ENCODE data around the gene KATNAL1.

The KATNAL1 gene

DNA sequence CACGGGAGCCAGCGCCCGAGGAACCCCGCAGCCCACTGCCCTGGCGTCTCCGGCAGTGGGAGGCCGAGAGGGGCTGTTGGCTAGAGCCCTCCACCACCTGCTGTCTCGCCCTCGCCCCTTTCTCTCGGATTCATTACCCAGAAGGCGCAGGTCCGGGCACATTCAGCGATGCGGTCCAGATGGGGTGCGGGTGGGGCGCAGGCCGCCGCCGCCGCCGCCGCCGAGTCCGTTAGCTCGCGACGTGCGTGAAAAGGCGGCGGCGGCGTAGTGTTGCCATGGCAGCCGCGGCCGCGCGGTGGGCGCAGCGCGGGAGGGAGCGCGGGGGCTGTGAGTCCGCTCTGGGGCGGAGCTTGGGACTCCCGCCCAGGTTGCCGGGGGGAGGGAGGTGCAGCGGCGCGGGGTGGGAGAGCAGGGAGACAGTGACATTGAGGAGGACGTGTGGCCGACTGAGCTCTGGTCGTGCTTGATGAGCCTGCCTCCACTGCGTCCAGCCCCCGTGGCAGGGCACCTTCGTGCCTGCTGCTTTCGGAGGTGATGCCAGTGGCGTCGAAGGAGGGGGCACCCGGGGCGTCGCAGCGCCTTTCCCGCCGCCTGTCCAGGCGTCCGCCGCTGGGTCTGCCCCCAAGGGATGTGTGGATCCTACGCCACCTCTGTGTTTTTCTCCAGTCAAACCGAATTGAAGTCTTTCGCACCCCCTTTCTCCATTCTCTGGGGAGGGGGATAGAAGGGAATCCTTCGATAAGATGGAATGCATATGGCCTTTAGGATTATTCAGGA, at the start of gene KATNAL1:
TSS of gene KATNAL1 (minus strand) at position 358 of the 777 bp plus-strand sequence. CDS start 23,774 bp downstream, outside the sequence.
- peak; percentile 49 to 53 for DNase-seq (ENCODE audit: low read depth in 1 of 2, low spot score in 1 of 2)

DNA sequence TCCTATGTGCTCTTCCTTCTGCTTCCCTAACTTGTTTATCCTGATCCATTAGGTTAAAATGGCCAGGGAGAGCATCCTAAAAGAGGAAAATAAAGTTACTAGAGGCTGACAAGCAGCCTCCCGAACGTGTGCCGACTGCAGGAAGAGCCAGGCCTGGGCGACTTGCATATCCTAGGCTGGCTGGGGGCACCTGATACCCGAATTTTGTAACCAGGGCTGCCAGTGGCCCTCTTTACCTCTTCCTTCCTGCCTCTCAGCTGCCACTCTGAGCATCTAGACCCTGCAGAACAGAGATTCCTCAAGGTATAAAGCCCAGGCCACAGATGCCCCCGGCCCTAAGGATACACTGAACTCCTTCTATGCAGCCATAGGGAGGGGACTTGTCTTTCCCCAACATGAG, 48.5 kb upstream of the KATNAL1 start:
- DNase-seq (ENCODE audit: low read depth in 1 of 2, low spot score in 1 of 2): no peak

DNA sequence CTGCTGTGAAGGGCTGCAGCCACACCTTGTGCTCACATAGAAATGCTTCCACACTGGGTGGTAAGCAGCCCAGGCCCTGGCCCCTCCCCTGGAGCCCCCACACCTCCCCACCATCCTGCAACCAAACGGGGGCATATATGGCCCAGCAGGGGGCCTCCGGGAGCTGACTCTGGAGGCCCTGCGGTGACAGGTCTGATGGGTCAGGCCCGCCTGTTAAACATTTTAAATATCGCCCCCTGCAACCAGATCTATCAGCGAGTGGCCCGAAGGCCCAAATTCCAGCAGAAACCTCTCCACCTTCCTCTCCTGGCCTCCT, 48.0 kb upstream of the KATNAL1 start:
- DNase-seq (ENCODE audit: low read depth in 1 of 2, low spot score in 1 of 2): no peak

DNA sequence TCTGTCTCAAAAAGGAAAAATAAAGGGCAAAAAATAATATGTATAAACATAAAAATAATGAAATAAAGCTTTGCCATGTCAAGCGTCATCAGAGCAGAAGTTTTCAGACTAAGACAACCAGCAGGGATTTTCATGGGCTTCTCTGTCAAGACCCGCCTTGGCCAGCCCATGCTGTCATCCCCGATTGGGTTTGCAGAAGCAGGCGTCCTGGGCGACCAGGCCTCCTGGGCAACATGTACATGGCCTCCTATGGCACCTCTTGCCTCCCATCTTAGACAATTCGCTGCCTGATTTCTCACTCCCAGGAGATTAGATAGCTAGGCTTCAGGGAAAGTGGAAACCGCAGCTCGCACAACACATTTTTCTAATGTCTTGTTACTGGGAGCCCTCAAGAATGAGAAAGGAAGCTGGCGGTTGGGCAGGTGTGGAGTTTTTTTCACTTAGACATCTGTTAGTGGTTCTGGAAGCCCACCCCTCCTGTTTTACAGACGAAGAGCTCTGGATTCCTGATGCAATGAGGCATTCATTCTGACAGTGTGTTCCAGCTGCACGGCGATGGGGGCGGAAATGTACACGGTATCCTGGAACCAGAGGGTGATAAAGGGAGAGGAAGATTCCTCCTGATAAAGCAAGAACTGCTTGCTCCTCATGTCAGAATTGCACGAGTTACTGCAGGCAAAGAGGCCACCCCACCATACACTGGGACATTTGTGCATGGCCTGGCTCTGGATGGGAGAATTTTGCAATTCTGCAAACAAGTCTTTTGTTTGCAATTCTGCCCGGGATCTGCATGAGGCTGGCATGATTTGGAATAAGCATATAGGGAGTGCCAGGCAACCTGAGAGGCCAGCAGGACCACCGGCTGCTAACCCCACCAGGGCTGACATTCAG, 47.4 kb upstream of the KATNAL1 start:
- DNase-seq (ENCODE audit: low read depth in 1 of 2, low spot score in 1 of 2): no peak

DNA sequence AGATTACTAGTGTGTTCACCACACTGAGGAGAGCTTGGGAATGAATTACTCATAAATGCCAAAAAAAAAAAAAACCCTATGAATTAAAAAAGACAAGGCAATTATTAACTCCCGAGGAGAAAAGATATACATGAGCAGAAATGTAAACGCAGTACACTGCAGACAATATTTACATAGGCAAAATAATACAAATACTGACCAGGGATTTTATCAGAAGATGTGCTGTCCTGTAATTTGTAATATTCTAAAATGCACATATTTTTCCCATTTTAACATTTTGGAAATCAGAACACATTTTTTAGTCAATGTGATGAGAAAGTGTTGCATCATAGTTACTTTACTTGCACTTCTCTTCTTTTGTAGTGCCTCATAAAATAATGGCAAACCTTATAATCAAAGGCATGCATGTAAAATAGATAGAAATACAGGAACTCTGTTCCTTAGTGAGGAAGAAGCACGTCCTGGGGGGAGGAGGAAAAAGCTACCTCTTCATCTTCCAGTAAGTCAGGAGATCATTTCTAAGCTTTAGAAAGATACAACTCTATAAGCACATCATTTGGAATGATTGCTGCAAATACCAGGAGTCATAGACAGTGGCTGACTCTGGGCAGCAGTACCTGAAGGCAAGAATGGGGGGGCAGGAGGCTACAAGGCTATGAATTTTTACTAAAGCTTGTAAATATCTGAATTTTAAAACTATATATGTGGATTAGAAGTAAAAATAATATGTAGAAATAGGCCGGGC, 46.3 kb upstream of the KATNAL1 start:
- no peak for DNase-seq (ENCODE audit: low read depth in 1 of 2, low spot score in 1 of 2)

DNA sequence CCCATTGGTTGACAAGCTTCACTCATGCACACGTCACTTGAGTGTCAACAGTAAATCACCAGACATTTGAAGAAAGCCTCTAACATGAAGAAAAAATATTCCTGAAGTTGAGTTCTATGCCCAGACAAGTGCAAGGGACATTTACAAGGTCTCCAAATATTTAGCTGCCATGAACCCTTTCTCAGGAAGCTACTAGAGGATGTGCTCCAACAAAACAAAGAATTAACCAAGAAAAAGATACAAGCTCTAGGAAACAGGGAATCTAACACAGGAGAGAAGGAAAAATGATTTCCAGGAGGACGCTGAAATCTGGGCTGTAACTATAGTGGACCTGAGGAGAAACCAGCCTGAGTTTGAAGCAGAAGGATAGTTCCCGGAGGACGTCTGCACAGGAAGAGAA, 45.7 kb upstream of the KATNAL1 start:
- no peak for DNase-seq (ENCODE audit: low read depth in 1 of 2, low spot score in 1 of 2)

DNA sequence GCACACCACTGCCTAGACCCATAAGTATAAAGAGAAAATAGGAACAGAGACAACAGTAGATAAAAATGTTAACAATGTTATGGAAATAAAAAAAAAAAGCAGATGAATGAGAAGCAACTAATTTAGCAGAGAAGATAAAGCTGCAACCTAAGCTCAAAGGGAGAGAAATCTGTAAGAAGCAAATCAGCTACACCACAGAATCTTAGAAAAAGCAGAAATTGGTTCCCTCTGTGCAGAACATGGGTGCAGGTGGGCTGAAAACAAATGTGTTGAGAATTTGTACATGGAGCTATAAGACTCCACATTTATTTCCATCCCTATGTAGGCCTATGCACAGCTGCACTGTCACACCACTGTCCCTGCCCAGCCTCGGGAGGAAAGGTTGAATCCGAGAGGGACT, 44.8 kb upstream of the KATNAL1 start:
- DNase-seq (ENCODE audit: low read depth in 1 of 2, low spot score in 1 of 2): no peak

DNA sequence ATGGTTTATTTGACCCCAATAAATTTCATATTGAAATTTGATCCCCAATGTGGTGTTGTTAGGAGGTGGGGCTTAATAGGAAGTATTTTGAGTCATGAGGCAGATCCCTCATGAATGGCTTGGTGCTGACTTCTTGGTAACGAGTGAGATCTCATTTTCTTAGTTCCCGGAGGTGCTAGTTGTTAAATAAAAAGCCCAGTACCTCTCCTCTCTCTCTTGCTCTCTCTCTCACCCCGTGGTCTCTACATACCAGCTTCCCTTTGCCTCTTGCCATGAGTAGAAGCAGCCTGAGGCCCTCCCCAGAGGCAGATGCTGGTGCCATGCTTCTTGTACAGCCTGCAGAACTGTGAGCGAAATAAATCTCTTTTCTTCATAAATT, 39.4 kb upstream of the KATNAL1 start:
- no peak for DNase-seq (ENCODE audit: low read depth in 1 of 2, low spot score in 1 of 2)

DNA sequence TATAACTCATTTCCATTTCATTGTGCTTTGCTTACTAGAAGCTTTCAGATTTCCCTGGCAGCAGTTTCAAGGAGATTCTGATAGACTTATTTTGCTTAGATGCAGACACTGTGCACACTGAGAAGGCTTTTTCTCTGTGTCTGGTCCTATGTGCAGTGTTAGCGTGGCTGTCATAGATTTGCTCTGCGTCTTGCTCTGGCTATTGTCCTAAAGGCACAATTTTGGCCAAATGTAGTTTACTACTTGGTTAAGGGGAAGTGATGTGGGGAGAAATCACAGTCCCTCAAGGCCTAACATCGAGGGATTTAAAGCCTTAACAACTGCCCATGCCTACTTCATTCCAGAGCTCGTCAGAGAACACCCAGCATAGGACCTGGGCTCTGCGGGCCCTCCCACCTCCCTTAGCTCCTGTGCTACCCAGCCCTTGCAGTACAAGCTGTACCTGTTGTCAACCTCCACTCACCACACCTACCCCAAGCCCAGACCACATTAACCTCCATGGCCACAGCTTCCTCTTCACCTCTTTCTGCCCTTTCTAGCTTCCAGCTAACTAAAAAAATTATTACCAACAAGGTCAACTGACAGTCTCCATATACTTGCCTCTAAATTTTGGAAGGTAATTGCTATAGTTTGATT, 38.9 kb upstream of the KATNAL1 start:
- peak; percentile 15 to 16 for DNase-seq (ENCODE audit: low read depth in 1 of 2, low spot score in 1 of 2)

DNA sequence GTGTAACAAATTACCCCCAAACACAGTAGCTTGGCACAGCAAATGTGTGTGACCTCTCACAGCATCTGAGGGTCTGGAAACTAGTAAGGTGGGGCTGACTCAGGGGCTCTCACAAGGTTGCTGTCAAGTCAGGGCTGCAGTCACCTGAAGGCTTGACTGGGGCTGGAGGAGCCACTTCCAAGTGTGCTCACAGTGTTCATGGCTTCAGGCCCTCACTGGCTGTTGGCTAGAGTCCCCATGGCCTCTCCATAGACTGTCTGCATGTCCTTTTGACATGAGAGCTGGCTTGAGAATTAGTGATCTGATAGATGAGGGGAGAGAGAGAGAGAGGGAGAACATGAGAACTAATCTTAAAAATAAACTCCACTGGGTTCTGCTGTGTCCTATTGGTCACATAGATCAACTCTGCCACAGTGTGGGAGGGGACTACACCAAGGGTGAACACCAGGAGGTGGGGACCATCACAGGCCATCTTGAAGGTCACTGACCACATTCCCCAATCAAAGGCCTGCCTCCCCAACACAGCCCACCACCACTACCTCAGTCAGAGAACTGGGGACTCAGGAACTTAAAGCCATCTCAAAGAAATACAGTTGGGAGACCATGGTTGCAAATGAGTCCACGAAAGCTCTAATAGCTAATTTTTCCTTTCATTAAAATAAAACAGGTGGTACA, 38.2 kb upstream of the KATNAL1 start:
- DNase-seq (ENCODE audit: low read depth in 1 of 2, low spot score in 1 of 2): no peak

DNA sequence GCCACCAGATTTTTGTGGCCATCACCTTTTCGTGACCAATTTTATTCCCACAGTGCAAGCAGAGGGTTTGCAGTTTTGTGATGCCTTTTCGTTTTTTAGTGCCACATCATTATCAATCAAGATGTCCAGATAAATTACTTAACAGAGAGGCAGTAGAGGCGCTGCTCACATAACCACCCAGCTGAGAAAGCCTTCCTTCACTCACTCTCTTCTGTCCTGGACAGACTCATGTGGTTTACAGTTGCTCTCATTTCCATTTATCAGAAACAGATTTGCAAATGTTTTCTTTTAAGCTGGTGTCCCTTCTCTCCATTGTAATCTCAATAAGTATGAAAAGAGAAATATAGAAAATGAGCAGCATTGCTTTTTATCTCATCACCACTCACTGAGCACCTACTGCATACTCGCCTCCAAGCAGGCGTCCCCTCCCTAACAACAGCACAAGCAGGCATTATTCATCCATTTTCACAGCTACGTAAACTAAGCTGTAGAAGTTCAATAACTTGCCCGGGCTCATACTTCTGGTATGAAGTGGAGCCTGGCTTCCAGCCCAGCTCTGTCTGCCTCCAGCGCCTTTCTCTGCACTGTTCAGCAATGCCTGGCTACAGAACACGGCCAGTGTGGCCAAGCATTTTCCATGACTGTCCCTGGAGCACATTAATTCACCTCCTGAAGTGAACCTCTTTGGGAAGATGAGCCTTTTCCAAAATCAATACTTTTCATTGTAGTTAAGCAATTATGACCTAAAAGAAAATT, 34.6 kb upstream of the KATNAL1 start:
- DNase-seq (ENCODE audit: low read depth in 1 of 2, low spot score in 1 of 2): no peak

DNA sequence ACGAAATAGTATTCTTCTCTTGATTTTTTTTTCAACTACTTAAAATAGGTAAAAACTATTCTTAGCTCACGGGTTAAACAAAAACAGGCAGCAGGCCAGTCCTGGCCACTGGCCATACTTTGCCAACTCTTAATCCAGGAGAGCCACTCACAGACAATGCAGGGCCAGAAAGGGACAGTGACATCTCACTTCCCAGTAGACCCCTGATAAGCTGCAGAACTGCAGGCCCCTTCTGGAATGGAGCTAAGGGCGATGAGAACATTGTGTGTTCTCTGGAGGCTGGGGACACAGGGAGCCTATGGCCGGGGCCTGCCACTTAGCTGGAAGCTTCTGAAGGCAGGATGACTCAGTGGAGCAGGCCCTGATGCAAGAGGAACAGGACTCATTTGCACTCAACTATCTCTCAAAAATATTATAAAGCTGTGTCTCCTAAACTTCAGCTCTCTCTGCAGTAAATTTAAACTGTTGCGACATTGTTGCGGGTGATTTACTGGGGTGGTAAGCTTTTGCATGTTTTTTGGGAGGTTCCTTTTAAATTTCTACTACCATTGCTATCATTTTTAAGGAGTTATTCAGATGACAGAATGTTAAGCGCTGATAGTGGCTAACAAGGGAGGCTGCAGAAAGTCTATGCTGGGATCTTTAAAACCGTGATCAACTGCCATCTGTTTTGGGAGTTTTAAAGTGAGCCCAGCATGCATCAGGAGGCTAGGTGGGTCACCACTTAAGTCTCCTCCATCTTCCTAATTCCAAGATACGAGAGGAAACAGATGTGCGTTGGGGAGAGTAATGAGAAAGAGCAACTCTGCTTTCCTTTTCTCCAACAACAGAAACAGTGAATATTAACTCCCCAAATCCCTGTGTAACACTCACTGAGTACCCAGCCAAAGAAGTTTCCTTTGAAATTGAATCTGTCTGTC, 33.2 kb upstream of the KATNAL1 start:
- no peak for DNase-seq (ENCODE audit: low read depth in 1 of 2, low spot score in 1 of 2)

DNA sequence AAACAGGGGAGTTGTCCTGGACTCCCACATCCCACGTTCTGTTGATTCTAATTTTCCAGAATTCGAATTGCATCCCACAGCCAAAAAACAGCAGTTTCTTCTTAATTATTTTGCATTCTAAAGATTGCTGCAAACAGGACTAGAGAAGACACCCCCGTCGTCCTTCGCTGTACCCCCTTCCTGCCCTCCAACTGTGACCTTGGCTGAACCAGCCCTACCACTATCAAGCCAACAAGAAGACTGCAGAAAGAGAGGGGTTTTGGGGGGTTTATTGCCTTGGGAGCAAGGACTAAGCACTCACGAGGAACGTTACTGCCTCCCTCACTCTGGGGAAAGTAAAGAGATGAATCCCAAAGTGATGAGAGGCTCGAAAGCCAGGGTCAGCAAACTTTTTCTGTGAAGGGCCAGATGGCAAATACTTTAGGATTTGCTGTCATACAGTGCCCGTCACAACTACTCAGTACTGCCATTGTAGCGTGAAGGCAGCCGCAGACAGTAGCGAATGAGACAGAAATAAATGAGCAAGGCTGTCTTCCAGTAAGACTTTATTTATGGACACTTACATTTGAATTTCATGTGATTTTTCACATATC, 32.5 kb upstream of the KATNAL1 start:
- DNase-seq (ENCODE audit: low read depth in 1 of 2, low spot score in 1 of 2): no peak

DNA sequence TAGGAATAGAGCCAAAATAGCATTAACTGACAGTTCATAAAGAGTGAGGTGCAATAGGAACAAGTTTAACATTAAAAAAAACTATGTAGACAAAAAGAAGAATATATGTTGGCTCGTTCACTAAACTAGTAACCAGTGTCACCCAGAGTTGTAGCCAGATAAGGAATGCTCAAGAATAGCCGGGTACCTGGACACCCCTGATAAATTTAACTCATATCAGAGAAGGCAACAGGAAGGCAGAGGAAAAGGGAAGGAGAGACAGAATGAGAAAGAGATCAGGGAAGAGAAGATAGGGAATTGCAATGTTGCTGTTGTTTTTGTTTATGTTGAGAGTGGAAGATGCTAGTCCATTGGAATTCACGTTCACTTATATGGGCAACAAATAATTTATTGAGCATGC, 31.6 kb upstream of the KATNAL1 start:
- no peak for DNase-seq (ENCODE audit: low read depth in 1 of 2, low spot score in 1 of 2)

DNA sequence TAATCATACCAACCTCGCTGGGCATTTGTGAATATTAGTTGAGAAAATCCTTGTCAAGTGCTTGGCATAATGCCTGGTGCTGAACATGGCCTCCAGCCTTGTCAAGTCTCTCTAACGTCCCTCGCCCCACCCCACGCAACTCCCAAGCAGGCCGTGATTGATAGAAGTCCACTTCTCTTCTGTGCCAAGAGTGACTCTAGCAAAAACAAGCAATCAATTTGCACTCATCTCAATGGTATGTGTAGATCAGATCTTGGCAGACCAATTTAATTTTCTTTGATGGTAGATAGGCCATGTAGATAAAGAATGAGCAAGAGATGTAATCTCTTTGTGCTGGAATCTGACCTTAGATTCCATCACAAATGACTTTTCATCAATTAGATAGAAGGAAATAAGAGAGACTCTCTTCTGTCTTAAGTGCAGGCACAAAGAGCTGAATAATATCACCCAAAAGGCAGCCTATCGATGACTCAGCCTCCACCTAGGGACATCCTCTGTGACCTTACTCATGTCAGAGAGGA, 31.0 kb upstream of the KATNAL1 start:
- DNase-seq (ENCODE audit: low read depth in 1 of 2, low spot score in 1 of 2): no peak

DNA sequence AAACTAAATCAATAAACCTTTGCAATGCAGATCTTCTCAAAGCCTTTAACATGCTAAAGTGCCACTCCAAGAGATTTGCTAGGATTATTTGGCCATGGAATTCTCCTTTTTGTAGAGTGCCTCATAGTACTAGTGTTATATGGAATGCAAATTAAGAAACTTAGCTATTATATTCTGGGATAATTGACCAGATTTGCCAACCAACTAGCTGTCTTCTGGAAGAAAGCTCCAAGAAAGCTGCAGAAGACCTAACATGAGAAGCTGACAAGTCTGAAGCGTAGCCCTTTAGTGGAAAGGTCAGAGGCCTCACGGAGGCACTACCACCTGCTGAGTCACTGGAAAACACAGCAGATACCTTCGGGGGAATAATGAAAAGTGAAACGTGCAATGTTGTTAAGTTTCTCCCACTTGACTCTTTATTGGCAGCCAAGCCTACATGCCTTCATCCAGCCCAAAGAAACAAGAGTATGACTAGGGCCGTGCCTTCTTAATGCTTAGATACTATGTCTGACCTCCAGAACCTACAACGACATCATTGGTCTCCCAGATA, 29.8 kb upstream of the KATNAL1 start:
- no peak for DNase-seq (ENCODE audit: low read depth in 1 of 2, low spot score in 1 of 2)

DNA sequence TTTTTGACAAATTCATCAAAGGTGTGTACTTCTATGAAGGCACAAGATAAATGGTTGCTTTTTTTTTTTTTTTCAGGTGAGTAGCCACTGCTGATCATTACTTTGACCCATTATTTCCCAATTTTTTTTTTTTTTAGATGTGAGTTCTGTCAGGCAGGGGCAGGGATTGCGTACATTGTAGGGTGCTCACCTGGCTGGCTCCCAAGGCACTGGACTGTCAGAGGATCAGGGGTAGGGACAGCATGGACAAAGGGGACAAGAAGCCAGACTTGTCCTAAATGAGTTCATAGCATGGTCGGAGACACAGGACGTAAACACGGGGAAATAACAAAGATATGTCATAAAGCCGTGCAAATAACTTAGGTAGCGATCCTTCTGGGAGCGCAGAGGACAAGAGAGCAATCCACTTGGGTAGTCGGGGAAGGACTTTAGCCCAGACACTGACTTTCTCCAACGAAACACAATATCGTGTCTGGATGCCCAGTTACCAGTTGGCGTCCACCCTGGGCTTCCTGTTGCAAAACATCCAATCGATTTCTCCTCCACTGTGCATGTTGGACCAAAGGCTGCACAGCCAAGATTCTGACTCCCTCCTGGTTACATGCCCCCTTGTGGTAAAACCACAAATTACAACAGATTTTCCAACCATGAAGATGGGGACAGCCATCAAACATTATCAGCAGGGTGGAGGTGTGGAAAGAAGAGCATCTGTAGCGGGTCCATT, 27.5 kb upstream of the KATNAL1 start:
- DNase-seq (ENCODE audit: low read depth in 1 of 2, low spot score in 1 of 2): no peak

Data from activated CD4-positive, alpha-beta T cell treated with anti-CD3 and anti-CD28 coated beads, Interleukin-2, amount 50 U/mL, for 24 hours (primary cell).